HuH-7.5 (cell line): ENCODE measurements around the gene ZCCHC10.
"Not testable (repeated sequence)": the region's sequence is repeated elsewhere in the genome, so short reads cannot be mapped to it uniquely, and the experiment has no call there.

Experiments
- DNase-seq: peaks from one replicate; pipeline ENCODE4 v3.0.0; 2011; ENCODE audit warnings: low spot score

ZCCHC10 gene

DNA sequence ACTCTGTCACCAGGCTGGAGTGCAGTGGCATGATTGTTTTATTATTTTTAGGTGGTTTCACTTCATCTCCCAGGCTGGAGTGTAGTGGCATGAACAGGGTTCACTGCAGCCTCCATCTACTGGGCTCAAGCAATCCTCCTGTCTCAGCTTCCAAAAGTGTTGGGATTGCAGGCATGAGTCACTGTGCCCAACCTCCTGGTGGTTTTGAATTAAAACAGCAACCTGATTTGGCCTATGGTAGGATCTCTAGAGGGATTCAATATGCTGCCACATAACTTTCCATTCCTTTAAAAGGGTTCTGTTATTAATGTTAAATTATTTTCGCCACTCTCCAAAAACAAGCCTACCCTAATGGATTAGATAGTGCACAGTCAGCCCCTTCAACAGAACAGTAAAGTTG is 15.6 kb upstream of the ZCCHC10 start:
- DNase-seq: no peak

DNA sequence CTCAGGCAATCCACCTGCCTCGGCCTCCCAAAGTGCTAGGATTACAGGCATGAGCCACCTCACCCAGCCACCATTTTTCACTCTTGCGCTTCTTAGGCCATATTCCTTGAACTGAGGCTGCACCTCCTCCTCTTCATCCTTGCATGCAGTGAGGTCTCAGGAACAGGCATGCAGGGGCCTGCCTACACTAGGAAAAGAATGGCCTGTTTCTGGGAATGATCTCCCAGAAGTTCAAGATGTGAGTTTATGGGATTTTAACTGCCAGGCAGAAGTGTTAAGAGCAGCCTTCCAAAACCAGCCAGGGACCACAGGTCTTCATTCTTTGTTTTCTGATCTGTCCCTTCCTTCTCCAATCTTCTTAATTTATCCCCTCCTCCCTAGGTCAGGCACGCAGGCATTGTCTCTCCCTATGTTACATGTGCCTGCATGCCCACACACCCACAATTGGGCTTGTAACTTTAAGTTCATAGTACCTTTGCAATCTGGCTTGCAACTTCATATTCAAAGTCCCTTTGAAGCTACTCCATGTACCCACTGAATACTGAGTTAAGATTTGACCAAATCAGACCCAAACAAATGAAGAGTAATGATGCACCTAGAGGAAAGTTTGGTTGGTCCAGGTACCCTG is 14.9 kb upstream of the ZCCHC10 start:
- DNase-seq: no peak

DNA sequence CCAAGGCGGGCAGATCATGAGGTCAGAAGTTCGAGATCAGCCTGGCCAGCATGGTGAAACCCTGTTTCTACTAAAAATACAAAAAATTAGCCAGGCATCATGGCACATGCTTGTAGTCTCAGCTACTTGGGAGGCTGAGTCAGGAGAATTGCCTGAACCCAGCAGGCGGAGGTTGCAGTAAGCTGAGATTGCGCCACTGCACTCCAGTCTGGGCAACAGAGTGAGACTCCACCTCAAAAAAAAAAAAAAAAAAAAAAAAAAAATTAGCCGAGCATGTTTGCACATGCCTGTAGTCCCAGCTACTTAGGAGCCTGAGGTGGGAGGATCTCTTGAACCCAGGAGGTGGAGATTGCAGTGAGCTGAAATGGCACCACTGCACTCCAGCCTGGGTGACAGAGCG is 10.3 kb upstream of the ZCCHC10 start:
- not testable (repeated sequence) for DNase-seq

DNA sequence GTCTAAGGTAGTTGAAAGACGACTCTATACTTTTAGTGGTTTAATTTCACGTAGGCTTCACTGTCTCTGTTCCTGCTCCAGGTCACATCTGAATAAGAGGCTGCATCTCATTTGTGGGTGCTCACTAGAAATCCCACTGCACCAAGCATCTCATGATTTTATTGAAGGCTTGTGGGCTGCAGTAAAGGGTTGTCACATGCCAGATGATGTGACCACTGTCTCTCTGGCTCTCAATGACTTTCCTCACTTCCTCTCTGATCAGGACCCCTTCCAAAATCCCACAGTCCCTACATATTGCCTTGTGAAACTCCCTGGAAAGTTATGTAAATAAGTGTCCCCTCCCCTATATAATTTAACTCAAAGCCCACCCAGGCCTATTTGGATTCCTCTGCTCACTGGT is 8.9 kb upstream of the ZCCHC10 start:
- no peak for DNase-seq

DNA sequence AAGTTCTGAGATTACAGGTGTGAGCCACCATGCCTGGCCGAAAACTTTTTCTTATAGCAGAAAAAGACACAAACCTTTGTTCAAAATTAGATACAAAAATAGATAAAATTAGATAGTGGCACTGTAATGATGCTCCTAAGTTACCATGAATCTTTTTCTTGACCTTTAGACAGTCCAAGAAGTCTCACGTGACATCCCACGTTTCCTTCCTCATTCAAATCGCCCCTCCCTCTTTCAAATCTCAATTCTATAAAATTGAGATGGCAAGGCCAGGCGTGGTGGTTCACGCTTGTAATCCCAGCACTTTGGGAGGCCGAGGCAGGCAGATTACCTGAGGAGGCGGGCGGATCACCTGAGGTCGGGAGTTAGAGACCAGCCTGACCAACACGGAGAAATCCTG is 7.7 kb upstream of the ZCCHC10 start:
- no peak for DNase-seq

DNA sequence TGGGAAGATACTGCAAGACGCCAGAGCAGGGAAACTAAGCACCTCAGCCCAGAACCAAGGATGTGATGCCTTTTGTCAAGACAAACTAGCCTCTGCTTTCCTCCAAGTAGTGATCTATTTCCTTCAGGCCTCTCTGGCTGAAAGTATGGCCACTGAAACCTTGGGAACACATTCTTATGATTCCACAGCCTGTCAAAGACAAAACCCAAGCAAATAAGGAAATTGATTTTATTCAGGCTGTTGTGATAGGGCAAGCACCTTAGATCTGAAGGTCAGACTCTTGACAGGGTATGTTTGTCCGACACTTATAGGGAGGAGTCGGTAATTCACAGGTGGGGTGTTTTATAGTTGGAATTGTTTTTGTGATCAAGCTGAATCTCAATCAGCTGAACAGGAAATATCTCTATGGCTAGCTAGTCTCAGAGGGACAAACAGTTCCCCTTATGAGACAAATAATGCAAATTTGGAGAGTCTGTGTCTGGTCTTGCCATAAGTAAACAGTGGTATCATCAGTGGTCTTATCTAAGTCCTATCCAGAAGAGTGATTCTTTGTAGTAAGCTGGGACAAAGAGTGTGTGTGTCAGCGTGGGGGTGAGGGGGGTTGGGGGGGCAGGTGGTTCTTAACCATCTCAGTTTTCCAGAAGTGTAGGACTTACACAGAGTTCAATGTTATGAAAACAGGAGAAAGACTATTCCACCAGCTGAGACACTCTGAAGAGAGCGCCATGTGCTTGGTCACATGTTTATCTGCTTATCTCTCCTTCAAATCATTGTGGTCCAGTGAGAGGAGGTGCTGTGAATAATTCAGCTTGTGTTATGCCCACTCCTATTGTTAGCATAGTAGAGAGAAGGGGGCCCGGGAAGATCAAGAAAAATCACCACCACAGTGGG is 6.7 kb upstream of the ZCCHC10 start:
- no peak for DNase-seq

DNA sequence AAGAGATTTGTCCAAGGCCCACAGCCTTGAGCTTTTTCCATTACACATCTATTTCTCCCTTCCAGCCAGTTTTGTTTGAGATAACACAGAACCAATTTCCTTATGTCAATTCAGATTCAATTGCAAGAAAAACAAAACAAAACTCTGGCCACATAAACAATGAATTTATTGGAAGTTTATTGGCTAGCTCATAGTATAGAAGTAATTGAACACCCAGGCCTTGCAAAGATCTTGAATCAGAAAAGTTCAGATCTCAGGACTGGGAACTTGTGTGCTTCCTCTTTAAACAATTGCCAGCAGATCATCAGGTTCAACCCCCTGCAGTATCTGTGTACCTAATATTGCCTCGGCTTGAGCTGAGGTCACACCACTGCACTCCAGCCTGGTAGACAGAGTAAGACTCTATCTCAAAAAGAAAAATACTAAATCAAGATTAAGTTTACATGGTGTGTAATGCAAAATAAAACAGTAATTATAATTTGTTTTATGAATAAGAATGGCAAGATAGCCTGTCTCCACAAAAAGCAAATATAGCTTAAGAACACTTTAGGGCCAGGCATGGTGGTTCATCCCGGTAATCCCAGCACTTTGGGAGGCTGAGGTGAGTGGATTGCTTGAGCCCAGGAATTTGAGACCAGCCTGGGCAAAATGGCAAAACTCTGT is 4.1 kb upstream of the ZCCHC10 start:
- DNase-seq: no peak

DNA sequence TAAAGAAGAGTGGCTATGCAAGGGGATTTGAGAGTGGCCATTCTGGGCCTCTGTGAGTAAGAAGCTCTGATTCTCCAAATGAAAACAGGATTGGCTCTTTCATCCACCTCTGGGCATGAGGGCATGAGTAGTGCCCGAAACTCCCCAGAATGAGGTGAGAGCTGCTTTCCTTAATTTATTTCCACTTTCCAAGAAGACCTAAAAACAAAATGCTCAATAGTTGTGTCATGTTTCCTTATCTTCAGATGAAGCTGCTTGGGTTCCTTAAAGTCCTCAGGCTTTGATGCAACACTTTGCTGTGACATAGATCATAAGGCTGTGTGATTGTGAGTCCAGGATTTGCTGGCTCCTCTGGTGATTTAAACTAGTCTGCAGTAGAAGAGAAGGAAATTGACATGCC is 3.1 kb upstream of the ZCCHC10 start:
- no peak for DNase-seq

DNA sequence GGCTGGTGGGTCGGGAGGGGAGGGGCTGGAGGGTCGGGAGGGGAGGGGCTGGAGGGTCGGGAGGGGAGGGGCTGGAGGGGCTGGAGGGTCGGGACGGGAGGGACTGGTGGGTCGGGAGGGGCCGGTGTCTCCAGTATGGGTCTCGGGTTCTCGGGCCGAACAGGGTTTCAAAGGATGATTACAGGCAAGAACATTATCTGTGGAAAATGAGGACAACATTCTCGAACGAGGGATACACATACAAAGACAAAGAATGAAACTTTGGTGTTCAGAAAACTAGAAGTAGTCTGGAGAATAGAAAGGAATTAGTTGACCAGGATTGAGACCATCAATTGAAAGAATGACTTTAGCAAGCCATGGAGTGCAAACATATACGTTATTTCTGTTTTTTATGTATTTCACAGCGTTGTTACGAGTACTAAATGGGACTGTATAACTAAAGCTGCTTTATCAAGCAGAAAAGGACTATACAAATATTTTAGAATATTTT is 360 bp upstream of the ZCCHC10 start:
- no peak for DNase-seq

DNA sequence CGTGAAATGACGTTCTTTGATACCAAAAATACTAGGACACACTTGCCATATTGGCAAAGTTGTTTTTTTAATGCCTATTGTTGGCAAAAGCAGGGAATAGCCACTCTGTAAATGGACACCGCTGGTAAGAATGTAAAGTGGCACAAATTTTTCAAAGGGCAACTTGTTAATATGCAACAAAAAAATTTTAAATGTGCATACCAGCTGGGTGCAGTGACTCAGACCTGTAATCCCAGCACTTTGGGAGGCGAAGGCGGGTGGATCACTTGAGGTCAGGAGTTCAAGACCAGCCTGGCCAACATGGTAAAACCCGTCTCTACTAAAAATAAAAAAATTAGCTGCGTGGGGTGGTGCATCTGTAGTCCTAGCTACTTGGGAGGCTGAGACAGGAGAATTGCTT is 6.9 kb downstream of the ZCCHC10 start:
- not testable (repeated sequence) for DNase-seq

DNA sequence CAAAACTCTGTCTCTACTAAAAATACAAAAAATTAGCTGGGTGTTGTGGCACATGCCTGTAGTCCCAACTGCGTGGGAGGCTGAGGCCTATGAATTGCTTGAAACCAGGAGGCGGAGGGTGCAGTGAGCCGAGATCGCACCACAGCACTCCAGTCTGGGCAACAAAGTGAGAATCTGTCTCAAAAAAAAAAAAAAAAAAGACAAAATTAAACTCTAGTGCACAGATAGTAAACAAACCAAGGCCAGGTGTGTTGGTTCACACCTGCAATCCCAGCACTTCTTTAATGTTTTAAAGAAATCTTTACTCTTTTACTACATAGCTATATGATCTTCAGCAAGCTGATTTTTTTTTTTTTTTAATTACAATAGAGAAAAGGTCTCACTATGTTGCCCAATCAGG is 8.4 kb downstream of the ZCCHC10 start:
- DNase-seq: no peak

DNA sequence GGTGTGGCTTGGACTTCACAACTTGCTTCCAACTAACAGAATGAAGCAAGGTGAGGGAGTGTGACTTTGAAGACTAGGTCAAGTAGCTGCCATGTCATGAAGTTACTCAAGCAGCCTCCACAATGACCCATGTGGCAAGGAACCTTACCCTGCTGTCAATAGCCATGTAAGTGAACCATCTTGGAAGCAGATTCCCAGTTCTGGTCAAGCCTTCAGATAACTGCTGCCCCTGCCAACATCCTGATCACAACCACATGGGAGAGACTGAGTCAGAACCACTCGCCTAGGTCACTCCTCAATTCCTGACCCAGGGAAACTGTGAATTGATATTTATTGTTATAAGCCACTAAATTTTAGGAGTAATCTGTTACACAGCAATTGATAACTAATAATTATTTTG is 10.9 kb downstream of the ZCCHC10 start:
- no peak for DNase-seq

DNA sequence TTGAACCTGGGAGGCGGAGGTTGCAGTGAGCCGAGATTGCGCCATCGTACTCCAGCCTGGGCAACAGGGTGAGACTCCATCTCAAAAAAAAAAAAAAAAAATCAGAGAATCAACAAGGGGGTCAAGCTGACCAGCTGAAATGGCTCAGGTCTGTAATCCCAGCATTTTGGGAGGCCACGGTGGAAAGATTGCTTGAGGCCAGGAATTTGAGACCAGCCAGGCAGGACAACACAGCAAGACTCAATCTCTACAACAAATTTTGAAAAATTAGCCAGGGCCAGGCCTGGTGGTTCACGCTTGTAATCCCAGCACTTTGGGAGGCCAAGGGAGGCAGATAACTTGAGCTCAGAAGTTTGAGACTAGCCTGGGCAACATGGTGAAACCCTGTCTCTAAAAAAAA is 17.9 kb downstream of the ZCCHC10 start:
- DNase-seq: not testable (repeated sequence)

DNA sequence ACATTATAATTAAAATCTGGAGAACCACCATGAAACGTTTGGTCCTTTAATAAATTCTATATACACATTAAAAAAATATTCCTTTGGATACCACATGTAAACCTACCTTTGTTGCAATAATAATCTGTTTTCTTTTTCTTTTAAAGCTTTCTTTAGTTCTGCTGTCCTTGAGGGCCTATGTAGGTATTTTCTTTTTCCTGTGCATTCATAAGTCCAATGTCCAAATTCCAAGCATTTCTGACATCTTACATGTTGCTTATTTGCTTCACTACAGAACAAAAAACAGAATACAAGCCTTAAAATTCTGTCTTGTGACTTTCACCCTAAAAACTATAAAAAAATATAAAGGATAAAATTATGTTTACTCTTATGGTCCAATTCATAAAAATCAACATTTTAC is 19.7 kb downstream of the ZCCHC10 start:
- DNase-seq: no peak

DNA sequence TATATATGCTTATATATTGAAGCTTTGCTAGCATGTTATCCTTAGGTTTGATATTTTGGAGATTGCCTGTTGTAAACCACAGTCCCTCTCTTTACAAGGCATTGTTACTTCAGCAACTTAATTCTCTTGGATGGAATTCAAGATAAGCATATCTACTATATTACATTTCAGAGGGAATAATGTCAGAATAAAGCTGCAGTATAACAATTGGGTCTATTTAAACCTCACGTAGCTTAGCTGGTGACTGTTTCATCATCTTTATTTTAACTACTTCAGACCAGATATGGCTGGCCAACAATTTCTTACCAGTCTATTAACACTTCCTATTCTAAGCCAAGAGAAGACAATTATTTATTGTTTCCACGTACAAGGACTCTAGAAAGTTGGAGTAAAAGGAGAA is 27.1 kb downstream of the ZCCHC10 start:
- no peak for DNase-seq

DNA sequence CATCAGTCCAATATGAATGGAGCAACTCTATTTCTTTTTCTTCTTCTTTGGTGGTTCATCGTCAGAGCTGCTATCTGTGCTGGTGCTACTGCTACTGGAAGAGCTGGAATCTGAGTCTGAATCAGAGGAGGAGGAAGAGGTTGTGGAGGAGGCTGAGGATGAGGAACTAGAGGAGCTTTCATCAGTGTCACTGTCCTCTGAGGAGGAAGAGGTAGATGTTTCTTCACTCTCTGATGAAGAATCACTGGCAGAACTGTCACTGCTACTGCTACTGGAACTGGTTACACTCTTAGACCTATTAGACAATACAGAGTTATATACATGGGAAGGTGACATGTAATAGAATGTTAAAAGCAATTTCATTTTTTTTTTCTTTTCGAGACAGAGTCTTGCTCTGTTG is 27.8 kb downstream of the ZCCHC10 start:
- DNase-seq: no peak

DNA sequence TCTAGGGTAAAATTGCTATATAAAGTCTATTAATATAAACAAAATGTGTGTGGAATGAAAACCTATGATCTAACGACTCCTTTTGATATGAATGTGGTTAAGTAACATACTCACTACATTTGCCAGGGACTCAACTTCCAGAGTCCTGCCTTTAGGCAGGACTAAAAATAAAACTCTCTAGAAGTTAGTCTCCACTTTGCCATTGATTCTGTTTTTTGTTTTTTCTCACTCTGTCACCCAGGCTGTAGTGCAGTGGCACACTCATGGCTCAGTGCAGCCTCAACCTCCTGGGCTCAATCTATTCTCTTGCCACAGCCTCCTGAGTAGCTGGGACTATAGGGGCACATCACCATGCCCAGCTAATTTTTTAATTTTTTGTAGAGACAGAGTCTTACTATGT is 30.0 kb downstream of the ZCCHC10 start:
- DNase-seq: no peak

DNA sequence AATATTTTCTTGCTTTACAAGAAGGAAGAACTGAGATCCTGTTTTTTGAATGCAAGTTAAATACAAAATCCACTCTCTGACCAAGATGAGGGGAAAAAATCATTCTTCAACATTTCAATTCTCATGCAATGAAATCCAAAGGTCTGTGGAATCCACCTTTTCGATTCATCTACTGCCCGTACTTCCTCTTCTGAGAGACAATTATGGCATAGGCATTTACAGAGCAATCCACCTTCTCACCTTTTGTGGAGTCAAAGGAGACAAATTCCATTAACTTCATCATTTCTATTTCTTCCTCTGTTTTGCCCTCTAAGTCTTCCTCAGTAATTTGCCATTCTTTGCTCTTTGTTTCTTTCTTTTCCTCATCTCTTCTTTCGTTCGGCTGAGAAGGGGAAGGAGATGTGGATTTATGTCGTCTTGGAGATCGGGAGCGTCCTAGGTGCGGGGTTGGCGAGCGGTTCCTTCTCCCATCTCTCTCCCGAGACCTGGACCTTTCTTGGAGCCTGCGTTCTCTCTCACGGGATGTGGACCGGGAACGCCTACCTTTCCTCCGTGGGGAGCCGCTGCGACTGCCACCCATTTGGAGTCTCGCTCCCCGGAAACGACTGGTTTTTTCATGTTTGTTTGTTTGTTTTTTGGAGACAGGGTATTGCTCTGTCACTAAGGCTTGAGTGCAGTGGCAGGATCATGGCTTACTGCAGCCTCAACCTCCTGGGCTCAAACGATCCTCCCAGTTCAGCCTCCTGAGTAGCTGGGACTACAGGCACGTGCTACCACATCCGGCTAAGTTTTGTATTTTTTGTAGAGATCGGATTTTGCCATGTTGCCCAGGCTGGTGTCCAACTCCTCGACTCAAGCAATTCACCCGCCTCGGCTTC is 38.6 kb downstream of the ZCCHC10 start:
- DNase-seq: no peak

DNA sequence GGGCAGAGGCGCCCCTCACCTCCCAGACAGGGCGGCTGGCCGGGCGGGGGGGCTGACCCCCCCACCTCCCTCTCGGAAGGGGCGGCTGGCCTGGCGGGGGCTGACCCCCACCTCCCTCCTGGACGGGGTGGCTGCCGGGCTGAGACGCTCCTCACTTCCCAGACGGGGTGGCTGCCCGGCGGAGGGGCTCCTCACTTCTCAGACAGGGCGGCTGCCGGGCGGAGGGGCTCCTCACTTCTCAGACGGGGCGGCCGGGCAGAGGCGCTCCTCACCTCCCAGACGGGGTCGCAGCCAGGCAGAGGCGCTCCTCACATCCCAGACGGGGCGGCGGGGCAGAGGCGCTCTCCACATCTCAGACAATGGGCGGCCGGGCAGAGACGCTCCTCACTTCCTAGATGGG is 43.4 kb downstream of the ZCCHC10 start:
- DNase-seq: not testable (repeated sequence)

DNA sequence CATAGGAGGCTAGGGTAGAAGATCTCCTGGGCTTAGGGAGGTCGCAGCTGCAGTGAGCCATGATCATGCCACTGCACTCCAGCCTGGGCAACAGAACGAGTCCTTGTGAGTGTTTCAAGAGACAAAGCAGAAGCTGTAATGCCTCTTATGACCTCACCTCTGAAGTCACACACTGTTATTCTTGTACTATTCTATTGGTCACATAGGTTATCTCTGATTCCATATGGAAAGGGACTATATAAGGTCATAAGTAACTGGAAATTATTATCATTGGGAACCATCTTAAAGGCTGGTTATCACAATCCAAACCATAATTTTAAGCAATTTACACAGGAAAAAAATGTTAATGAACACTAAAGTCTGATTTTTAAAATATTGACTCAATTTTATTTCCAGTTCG is 45.1 kb downstream of the ZCCHC10 start:
- DNase-seq: no peak

DNA sequence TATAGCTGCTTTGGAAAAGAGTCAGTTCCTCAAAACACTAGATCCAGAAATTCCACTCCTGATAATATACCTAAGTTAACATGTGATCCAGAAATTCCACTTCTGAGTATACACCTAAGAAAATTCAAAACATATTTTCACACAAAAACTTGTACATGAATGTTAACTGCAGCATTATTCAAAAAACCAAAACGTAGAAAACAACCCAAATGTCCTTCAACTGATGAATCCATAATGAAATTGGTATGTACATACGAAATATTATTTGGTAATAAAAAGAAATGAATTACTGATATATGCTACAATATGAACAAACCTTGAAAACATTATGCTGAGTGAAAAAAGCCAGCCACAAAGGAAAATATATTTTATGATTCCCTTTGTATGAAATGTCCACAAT is 46.4 kb downstream of the ZCCHC10 start:
- no peak for DNase-seq

DNA sequence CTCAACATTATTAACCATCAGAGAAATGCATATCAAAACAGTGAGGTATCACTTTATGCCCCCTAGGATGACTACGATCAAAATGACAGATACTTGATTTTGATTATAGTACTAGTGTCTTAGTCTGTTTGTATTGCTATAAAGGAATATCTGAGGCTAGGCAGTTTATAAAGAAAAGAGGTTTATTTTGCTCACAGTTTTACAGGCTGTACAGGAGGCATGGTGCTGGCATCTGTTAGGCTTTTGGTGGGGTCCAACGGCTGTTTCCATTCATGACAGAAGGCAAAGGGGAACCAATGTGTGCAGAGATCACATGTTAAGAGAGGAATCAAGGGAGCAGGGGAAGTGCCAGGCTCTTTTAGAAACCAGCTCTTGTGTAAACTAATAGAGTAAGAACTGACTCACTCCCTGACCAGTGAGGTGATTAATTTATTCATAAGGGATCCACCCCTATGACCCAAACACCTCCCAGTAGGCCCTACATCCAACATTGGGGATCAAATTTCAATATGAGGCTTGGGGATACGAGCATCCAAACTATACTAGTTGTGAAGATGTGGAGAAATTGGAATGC is 46.9 kb downstream of the ZCCHC10 start:
- DNase-seq: no peak
